ENCODE measurements around the gene PDIA6. TPM values are rescaled to one million over a fixed set of nuclear protein-coding genes. Genes with fewer than 3 reads are reported as not detected.

The PDIA6 gene
- total RNA-seq, 5 donors from 2014 or later (not counting 1 experiment from before 2014, with no cell fraction given): 32.6 to 72.3 (median 50.9) TPM

GRCh38 chr2:10859278-10859677, 46.7 kb upstream of the PDIA6 start:
- Histone ChIP-seq H3K27ac (ENCODE audit: low read length) (no peak overlapping the region), H3K36me3 (ENCODE audit: control insufficient read depth in 2 of 2, extremely low read depth in 1 of 2, insufficient read depth in 1 of 2, low read length in 1 of 2) (no peaks in the 10 kb centered on the region), H3K9me3 (no peaks in the 10 kb centered on the region), H3K27me3 (replicated peaks in 1 of 2; ENCODE audit: control insufficient read depth in 2 of 2, extremely low read depth in 1 of 2, insufficient read depth in 2 of 2, low read length in 1 of 2) (peaks cover 2 to 21% of the 10 kb centered on the region in 2 experiments), H3K4me1 (ENCODE audit: control insufficient read depth in 1 of 2, extremely low read depth in 1 of 2, insufficient read depth in 2 of 2, low read length in 2 of 2) (peaks cover 2 to 8% of the 10 kb centered on the region in 2 experiments), H3K4me3 (ENCODE audit: control insufficient read depth in 1 of 2, extremely low read depth in 1 of 2, low read length in 1 of 2) (no peak overlapping the region)
- H3K27me3 Mint-ChIP-seq: peaks cover 26 to 28% of the 10 kb centered on the region in 2 donors
- H3K4me1 Mint-ChIP-seq: peaks cover 11 to 22% (median 14%) of the 10 kb centered on the region in 3 donors
- H3K36me3 Mint-ChIP-seq: no peaks in the 10 kb centered on the region
- ChIA-PET POLR2A (no interaction called here), CTCF (interaction anchor here (0.5 to 0.6 kb wide), 2 partner anchors 110 to 274 kb away, joined by 5 to 6 read pairs; a partner anchor contains a TSS)
- H3K4me3 Mint-ChIP-seq: no peak overlapping the region
- ATAC-seq (replicated peaks in 1 of 4) (no peak), DNase-seq (no peak)
- no peak overlapping the region for H3K27ac Mint-ChIP-seq
- no CpG with 5 or more reads among the region's 6 CpGs for WGBS (ENCODE audit: insufficient coverage)
- no peaks in the 10 kb centered on the region for H3K9me3 Mint-ChIP-seq

GRCh38 chr2:10848541-10848940, 36.0 kb upstream of the PDIA6 start:
- Histone ChIP-seq H3K27me3 (replicated peaks in 1 of 2; ENCODE audit: control insufficient read depth in 2 of 2, extremely low read depth in 1 of 2, insufficient read depth in 2 of 2, low read length in 1 of 2) (peaks cover 0 to 24% of the 10 kb centered on the region in 2 experiments), H3K27ac (ENCODE audit: low read length) (no peak overlapping the region), H3K9me3 (no peaks in the 10 kb centered on the region), H3K4me1 (ENCODE audit: control insufficient read depth in 1 of 2, extremely low read depth in 1 of 2, insufficient read depth in 2 of 2, low read length in 2 of 2) (no peaks in the 10 kb centered on the region), H3K36me3 (ENCODE audit: control insufficient read depth in 2 of 2, extremely low read depth in 1 of 2, insufficient read depth in 1 of 2, low read length in 1 of 2) (no peaks in the 10 kb centered on the region), H3K4me3 (ENCODE audit: control insufficient read depth in 1 of 2, extremely low read depth in 1 of 2, low read length in 1 of 2) (no peak overlapping the region)
- DNase-seq (no peak), ATAC-seq (replicated peaks in 1 of 4) (no peak)
- Mint-ChIP-seq H3K4me3 (no peak overlapping the region), H3K36me3 (no peaks in the 10 kb centered on the region), H3K9me3 (no peaks in the 10 kb centered on the region), H3K4me1 (no peaks in the 10 kb centered on the region), H3K27me3 (peaks cover 6 to 15% of the 10 kb centered on the region in 2 donors), H3K27ac (no peak overlapping the region)
- ChIA-PET POLR2A (no interaction called here), CTCF (interaction anchor here in 1 of 2 donors (0.5 kb wide), 1 partner anchor 30 kb away, joined by 5 read pairs; no protein-coding TSS in a partner anchor)
- 61% methylated on average over 2 of the region's 4 CpGs for WGBS (ENCODE audit: insufficient coverage)

- no peak overlapping the region for H3K27ac Mint-ChIP-seq
- Histone ChIP-seq H3K27me3 (replicated peaks in 1 of 2; ENCODE audit: control insufficient read depth in 2 of 2, extremely low read depth in 1 of 2, insufficient read depth in 2 of 2, low read length in 1 of 2) (peaks cover 0 to 29% of the 10 kb centered on the region in 2 experiments), H3K4me3 (ENCODE audit: control insufficient read depth in 1 of 2, extremely low read depth in 1 of 2, low read length in 1 of 2) (no peak overlapping the region), H3K27ac (ENCODE audit: low read length) (no peak overlapping the region), H3K36me3 (ENCODE audit: control insufficient read depth in 2 of 2, extremely low read depth in 1 of 2, insufficient read depth in 1 of 2, low read length in 1 of 2) (no peaks in the 10 kb centered on the region), H3K4me1 (ENCODE audit: control insufficient read depth in 1 of 2, extremely low read depth in 1 of 2, insufficient read depth in 2 of 2, low read length in 2 of 2) (no peaks in the 10 kb centered on the region), H3K9me3 (no peaks in the 10 kb centered on the region)
- H3K9me3 Mint-ChIP-seq: peaks cover 4 to 6% (median 4%) of the 10 kb centered on the region in 3 donors
- no peaks in the 10 kb centered on the region for H3K4me1 Mint-ChIP-seq
- peaks cover 11 to 18% of the 10 kb centered on the region in 2 donors for H3K27me3 Mint-ChIP-seq
- no peak overlapping the region for H3K4me3 Mint-ChIP-seq
- 68% methylated on average over 6 of the region's 7 CpGs for WGBS (ENCODE audit: insufficient coverage)
- ATAC-seq (replicated peaks in 1 of 4) (no peak), DNase-seq (no peak)
- ChIA-PET POLR2A (no interaction called here), CTCF (interaction anchor here (0.5 to 1.1 kb wide), 2 partner anchors 14 to 745 kb away, joined by 3 read pairs; no protein-coding TSS in a partner anchor)
- H3K36me3 Mint-ChIP-seq: peaks cover 6% of the 10 kb centered on the region
These were observed 34.4 kb upstream of the PDIA6 start for GRCh38 chr2:10847008-10847407.

GRCh38 chr2:10846110-10846861, 33.7 kb upstream of the PDIA6 start:
- H3K27ac Mint-ChIP-seq: no peak overlapping the region
- peaks cover 8% of the 10 kb centered on the region for H3K36me3 Mint-ChIP-seq
- 79% methylated on average over 5 of the region's 13 CpGs for WGBS (ENCODE audit: insufficient coverage)

GRCh38 chr2:10845640-10846039, 33.1 kb upstream of the PDIA6 start:
- WGBS (ENCODE audit: insufficient coverage): 83% methylated on average over 4 of the region's 4 CpGs
- Mint-ChIP-seq H3K27ac (no peak overlapping the region), H3K36me3 (peaks cover 11% of the 10 kb centered on the region), H3K4me3 (no peak overlapping the region), H3K27me3 (peaks cover 11 to 20% of the 10 kb centered on the region in 2 donors), H3K4me1 (no peaks in the 10 kb centered on the region), H3K9me3 (peaks cover 8 to 18% (median 13%) of the 10 kb centered on the region in 3 donors)
- no peak overlapping the region for H3K27ac ChIP-seq (ENCODE audit: low read length)
- H3K4me1 ChIP-seq (ENCODE audit: control insufficient read depth in 1 of 2, extremely low read depth in 1 of 2, insufficient read depth in 2 of 2, low read length in 2 of 2): no peaks in the 10 kb centered on the region
- ATAC-seq (replicated peaks in 1 of 4): no peak
- H3K36me3 ChIP-seq (ENCODE audit: control insufficient read depth in 2 of 2, extremely low read depth in 1 of 2, insufficient read depth in 1 of 2, low read length in 1 of 2): no peaks in the 10 kb centered on the region
- H3K27me3 ChIP-seq (replicated peaks in 1 of 2; ENCODE audit: control insufficient read depth in 2 of 2, extremely low read depth in 1 of 2, insufficient read depth in 2 of 2, low read length in 1 of 2): peaks cover 0 to 37% of the 10 kb centered on the region in 2 experiments
- no peak for DNase-seq
- ChIA-PET CTCF (no interaction called here), POLR2A (no interaction called here)
- H3K9me3 ChIP-seq: no peaks in the 10 kb centered on the region
- no peak overlapping the region for H3K4me3 ChIP-seq (ENCODE audit: control insufficient read depth in 1 of 2, extremely low read depth in 1 of 2, low read length in 1 of 2)

More at GRCh38 chr2:10846110-10846861, 33.7 kb upstream of the PDIA6 start:
- no peaks in the 10 kb centered on the region for H3K4me1 Mint-ChIP-seq
- Histone ChIP-seq H3K4me1 (ENCODE audit: control insufficient read depth in 1 of 2, extremely low read depth in 1 of 2, insufficient read depth in 2 of 2, low read length in 2 of 2) (no peaks in the 10 kb centered on the region), H3K27me3 (replicated peaks in 1 of 2; ENCODE audit: control insufficient read depth in 2 of 2, extremely low read depth in 1 of 2, insufficient read depth in 2 of 2, low read length in 1 of 2) (peaks cover 0 to 34% of the 10 kb centered on the region in 2 experiments), H3K27ac (ENCODE audit: low read length) (no peak overlapping the region), H3K9me3 (no peaks in the 10 kb centered on the region), H3K36me3 (ENCODE audit: control insufficient read depth in 2 of 2, extremely low read depth in 1 of 2, insufficient read depth in 1 of 2, low read length in 1 of 2) (no peaks in the 10 kb centered on the region), H3K4me3 (ENCODE audit: control insufficient read depth in 1 of 2, extremely low read depth in 1 of 2, low read length in 1 of 2) (no peak overlapping the region)
- DNase-seq (no peak), ATAC-seq (replicated peaks in 1 of 4) (no peak)
- H3K4me3 Mint-ChIP-seq: no peak overlapping the region
- peaks cover 11 to 18% of the 10 kb centered on the region in 2 donors for H3K27me3 Mint-ChIP-seq
- ChIA-PET CTCF (interaction anchor here (0.5 to 1.1 kb wide), 2 partner anchors 14 to 746 kb away, joined by 3 read pairs; no protein-coding TSS in a partner anchor), POLR2A (no interaction called here)
- H3K9me3 Mint-ChIP-seq: peaks cover 5 to 12% (median 9%) of the 10 kb centered on the region in 3 donors

GRCh38 chr2:10844097-10844496, 31.5 kb upstream of the PDIA6 start:
- peaks cover 0 to 49% of the 10 kb centered on the region in 2 experiments for H3K27me3 ChIP-seq (replicated peaks in 1 of 2; ENCODE audit: control insufficient read depth in 2 of 2, extremely low read depth in 1 of 2, insufficient read depth in 2 of 2, low read length in 1 of 2)
- no peak for ATAC-seq (replicated peaks in 1 of 4)
- no peak overlapping the region for H3K4me3 ChIP-seq (ENCODE audit: control insufficient read depth in 1 of 2, extremely low read depth in 1 of 2, low read length in 1 of 2)
- ChIA-PET CTCF (interaction anchor here in 1 of 2 donors (0.5 kb wide), 1 partner anchor 41 kb away, joined by 3 read pairs; no protein-coding TSS in a partner anchor), POLR2A (no interaction called here)
- no peaks in the 10 kb centered on the region for H3K36me3 ChIP-seq (ENCODE audit: control insufficient read depth in 2 of 2, extremely low read depth in 1 of 2, insufficient read depth in 1 of 2, low read length in 1 of 2)
- H3K4me1 ChIP-seq (ENCODE audit: control insufficient read depth in 1 of 2, extremely low read depth in 1 of 2, insufficient read depth in 2 of 2, low read length in 2 of 2): no peaks in the 10 kb centered on the region
- no peak for DNase-seq
- no peaks in the 10 kb centered on the region for H3K9me3 ChIP-seq
- H3K9me3 Mint-ChIP-seq: peaks cover 14 to 30% (median 15%) of the 10 kb centered on the region in 3 donors
- no peak overlapping the region for H3K27ac ChIP-seq (ENCODE audit: low read length)
- peaks cover 16 to 27% of the 10 kb centered on the region in 2 donors for H3K27me3 Mint-ChIP-seq
- no peak overlapping the region for H3K27ac Mint-ChIP-seq
- 54% methylated on average over 10 of the region's 12 CpGs for WGBS (ENCODE audit: insufficient coverage)
- peaks cover 11% of the 10 kb centered on the region for H3K36me3 Mint-ChIP-seq
- H3K4me1 Mint-ChIP-seq: no peaks in the 10 kb centered on the region
- no peak overlapping the region for H3K4me3 Mint-ChIP-seq

All from T-cell (primary cell).